Retina (tissue), 1 donor: ENCODE results near the gene MAJIN.

Experiments used
- DNase-seq: peaks from one replicate; pipeline ENCODE4 v3.0.0-alpha.2; 2016

The MAJIN gene

GRCh38 chr11:64931290-64931689 lies 40.6 kb downstream of the MAJIN start:
- no peak for DNase-seq

- DNase-seq = no peak
These were observed 41.6 kb downstream of the MAJIN start for GRCh38 chr11:64930340-64930739.

- DNase-seq = no peak
These were observed 42.3 kb downstream of the MAJIN start for GRCh38 chr11:64929625-64930024.

DNA sequence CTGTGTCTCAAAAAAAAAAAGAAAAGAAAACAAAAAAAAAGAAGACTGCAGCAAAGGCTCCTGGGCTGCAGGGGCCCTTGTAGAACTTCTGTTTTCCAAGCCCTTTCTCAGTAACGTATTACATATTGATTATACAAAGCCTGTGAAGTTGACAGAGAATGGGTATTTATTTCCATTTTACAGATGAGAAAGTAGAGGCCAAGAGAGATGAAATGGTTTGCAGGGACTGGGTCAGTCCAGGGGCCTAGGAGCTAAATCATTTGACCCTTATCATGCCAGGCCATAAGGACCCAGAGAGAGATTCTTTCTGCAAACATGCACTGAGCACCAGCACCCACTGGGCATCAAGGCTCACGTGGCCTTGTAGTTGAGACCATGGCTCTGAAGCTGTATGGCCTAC lies 43.0 kb downstream of the MAJIN start:
- no peak for DNase-seq

DNA sequence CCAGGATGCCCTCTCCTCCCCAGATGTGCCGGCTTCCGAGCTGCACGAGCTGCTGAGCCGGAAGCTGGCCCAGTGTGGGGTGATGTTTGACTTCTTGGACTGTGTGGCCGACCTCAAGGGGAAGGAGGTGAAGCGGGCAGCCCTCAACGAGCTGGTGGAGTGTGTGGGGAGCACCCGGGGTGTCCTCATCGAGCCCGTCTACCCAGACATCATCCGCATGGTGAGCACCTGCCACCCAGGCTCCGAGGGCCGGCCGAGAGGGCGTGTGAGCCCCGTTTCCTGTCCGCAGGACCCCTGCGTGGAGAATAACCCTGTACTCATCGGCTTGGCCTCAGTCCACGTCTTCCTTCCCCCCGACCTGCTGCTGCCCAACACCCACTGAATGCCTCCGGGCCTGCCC lies 45.2 kb downstream of the MAJIN start:
- no peak for DNase-seq

DNA sequence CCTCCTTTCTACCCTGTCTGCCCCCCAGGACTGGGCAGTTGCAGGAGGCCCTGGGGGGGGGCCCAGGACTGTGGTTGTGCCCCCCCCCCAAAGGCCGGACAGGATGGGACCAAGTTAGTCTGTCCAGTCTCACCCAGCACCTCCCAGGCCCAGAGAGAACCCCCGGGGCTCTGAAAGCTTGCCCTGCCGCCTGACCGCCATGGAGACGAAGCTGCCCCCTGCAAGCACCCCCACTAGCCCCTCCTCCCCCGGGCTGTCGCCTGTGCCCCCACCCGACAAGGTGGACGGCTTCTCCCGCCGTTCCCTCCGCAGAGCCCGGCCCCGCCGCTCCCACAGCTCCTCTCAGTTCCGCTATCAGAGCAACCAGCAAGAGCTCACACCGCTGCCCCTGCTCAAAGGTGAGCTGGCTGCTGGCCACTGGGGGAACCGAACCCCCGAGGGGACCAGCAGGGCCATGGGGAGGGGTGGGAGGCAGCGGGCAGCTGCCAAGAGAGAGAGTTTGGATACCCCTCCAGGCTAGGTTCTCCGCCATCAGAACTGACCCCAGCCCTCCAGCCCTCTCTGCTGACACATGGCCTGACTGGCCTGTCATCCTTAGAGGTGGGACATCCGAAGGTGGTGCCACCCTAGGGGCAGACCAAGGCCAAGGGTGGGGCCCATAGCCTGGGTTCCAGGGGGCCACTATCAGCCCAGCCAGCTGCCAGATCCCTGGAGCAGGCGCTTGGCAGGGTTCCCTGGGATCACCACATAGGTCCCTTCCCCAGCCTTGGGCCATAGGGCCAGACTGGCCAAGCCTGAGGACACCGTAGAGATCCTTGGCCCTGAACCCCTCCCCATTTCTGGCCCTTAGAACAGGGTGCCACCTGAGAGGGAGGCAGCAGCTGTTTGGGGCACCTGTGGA lies 46.1 kb downstream of the MAJIN start:
- no peak for DNase-seq

DNA sequence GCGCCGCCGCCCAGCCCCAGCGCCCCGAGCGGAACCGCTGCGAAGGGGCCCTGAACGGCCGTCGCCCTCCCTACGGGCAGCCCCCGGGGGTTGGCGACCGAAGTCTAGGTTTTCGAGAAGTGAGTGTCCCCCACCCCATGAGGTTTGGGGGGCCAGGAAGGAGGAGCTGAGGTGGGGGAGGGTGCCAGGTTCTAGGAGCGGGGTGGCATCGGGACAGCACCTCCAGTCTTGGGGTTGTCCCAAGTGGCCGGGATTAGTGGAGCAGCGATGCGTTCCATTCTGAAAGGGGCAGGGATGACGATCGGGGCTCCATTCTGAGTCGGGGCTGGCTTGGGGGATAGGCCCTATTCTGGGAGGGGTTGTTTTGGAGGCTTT lies 47.0 kb downstream of the MAJIN start:
- DNase-seq = no peak

DNA sequence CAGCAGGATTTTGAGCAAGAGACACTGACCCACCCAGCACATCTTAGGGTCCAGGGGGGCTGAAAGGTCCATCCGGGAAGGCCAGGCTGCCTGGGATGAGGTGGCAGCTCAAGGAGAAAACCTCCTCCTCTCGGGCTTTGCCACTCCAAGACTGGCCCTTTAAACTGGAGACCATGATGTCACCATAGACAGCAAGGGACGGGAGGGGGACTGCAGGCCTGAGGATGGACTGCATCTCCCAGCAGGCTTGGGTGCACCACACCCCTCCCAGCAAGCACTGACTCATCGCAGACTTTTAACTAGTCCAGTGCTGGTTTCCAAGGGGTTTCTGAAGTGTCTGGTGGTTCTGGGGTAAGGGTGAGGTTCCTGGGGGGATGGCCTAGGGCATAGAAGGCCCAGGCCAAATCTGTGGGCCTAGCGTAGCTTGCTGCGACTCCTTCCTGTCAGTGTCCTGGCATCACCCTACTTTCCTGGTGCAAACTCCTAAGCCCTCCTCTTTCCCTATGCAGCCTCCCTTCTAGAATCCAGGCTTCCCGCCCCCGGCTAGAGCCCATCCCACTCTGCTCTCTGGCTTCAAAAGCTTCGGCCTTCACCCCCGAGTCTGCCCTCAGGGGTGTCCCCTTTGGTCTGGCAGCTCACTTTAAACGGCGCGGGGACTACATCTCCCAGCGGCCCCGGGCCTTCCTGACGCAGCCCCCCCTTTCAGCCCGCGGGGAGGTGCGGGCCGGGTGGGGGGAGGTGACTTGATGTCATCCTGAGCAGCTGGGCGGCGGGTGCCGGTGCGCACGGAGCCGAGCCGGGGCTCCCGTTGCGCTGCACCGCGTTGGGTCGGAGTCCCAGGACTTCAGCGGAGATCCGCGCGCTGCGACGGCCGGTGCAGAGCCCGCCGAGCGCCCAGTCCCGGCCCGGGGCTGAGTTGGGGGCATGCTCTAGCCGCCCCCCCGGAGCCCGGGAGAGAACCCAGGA lies 47.7 kb downstream of the MAJIN start, which contains the start of gene PPP2R5B:
Gene PPP2R5B (plus strand): TSS at position 746 of the 966 bp plus-strand sequence. CDS start 1,046 bp downstream, outside the sequence.
- DNase-seq = peak; percentile 94

DNA sequence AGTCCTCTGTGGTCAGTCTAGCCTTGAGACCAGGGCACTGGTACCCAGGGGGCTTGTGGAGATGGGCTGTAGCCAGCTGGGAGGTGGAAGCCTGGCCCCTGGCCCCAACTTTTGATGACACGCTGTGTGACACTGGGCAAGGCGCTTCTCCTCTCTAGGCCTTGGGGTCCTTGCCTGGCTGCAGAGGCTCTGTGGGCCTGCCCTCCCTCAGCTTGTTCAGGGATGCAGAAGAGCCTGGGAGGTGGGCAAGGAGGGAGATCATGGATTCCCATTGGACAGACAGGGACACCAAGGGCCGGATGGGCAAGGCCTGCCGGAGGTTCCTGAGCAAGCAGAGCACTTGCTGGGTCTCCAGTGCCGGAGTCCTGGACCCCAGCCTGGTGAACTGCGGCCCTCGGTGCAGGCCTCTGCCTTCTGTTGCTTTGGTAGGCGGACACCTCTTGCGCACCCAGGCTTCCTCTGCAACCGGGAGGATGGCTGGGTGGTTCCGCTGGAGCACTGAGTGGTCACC lies 48.7 kb downstream of the MAJIN start:
- no peak for DNase-seq

DNA sequence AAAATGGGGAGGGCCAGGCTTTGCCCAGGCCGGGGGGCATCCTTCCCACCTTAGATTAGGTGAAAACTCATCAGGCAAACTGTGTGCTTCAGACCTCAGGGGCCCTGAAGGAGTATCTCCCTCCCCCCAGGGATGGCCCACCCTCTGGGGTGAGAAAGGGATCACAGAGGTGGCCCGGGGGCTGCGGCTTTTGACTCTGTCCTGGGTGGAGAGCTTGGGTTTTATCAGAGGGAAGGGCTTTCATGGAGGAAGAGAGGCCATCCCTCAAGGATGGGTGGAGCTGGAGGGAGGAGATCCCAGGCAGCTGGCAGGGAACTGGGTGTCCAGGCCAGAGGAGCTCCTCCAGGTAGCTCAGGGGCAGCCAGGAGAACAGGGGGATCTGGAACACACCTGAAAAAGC lies 50.5 kb downstream of the MAJIN start:
- no peak for DNase-seq

GRCh38 chr11:64920124-64920523 lies 51.8 kb downstream of the MAJIN start:
- no peak for DNase-seq

DNA sequence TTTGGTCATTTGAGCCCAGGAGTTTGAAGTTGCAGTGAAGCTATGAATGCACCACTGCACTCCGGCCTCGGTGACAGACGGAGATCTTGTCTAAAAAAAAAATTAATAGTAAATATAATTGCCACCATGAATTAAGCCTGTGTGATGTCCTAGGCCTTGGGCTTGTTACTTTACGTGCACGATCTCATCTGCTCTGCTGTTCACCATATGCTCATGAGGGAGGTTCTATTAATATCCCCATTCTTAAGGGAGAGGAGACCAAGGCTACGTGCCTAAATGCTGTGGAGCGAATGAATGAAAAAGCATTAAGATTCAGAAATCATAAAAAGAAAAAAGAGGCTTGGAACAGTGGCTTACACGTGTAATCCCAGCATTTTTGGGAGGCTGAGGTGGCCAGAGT lies 52.3 kb downstream of the MAJIN start:
- no peak for DNase-seq

GRCh38 chr11:64918017-64918416 lies 53.9 kb downstream of the MAJIN start:
- DNase-seq = no peak

DNA sequence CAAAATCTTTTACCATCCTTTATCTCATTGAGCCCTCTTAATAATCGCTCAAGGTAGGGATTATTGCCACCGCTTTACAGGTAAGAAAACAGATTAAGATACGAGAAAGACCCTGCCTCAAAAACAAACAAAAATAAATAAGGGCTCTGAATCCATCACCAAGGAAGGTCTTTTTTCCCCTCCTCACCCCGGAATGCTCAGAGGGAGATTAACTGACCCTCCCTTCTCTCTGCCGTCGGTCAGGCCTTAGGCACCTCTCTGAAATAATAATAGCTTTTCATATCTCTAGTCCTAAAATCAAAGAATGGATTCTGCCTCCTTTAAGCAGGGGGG lies 54.3 kb downstream of the MAJIN start:
- DNase-seq = no peak

DNA sequence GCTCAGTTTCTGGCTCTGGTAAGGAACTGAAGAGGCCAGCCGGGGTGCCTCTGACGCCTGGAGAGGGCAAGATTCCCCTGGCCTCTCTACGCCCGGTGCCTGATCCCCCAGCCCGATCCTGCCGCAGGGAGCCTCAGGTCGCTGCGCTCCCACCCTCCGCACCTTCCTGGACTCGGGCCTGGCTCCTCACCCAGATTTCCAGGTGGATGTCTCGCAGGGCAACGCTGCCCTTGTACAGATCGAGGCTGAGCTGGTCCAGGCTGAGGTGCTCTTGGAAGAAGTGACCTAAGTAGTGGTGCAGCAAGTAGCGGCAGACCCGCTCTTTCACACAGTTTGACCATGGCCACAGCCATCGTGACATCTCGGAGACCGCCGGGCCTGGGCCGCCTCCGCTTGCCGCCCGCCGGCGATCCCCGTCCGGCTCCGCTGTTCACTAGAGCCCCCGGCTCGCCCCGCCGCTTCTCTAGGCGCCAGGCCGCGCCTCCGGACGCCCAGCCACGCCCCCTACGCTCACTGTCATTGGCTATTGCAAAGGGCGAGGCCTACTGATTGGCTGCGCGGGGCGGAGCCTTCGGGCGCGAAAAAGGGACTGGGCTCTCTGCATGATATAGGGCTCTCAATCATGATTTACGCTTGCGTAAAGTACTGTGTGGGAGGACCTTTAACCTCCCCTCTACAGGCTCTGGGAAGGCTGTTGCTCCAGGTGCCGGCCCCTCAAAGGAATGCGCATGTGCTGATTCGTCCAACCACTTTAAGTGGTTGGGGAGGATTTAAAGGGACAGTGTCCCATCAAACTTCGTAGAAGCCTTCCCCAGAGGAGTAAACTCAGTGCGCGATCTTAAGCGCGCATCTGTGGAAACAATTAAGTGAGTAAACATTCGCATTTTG lies 54.9 kb downstream of the MAJIN start, which contains the start of gene ATG2A:
Gene ATG2A (minus strand): TSS at position 435 of the 888 bp plus-strand sequence. CDS start 74 bp downstream, at position 361.
- peak; percentile 96 for DNase-seq

- DNase-seq = no peak
These were observed 55.7 kb downstream of the MAJIN start for GRCh38 chr11:64916040-64916774.

GRCh38 chr11:64915376-64915887 lies 56.5 kb downstream of the MAJIN start:
- no peak for DNase-seq

DNA sequence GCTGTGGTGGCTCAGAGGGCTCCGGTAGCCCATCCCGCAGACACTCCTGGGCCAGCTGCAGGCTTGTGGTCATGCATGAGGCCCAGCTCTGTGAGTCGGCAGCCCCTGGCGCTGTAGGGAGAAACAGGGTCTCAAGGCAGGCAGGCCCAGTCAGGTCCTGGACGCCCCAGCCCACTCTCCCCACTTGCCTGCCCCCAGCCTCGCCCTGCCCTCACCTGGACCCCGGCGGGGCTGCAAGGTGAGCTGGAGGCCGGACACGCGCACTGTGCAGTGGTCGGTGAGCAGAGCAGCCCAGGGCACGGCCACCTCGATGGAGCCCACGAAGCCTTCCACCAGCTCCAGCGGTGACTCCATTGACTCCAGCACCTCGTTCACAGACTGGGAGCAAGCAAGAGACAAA lies 57.8 kb downstream of the MAJIN start:
- DNase-seq = no peak

DNA sequence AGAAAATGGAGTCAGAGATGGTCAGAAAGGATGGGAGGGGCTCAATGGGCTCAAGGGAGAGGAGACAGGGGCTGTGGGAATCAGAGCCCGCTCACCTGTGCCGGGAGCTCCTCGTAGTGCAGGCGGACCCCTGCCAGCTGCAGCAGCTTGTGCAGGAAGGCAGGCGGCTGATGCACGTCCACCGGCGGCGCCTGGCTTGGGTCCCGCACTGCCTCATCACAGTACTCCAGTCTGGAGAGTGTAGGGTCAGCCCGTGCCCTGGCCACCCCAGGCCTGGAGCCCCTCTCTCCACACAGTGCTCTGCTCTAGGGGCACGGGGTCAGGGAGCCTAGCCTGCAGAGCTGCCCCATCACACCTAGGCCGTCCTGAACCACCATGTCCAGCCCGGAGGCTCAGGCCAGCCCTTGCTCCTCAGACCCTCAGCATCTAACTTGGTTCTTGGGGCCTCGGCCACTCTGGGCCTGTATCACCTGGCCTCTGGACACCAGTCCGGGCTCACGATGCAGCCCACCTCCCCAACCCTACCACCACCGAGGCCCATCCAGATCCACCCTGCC lies 58.7 kb downstream of the MAJIN start:
- DNase-seq = no peak

DNA sequence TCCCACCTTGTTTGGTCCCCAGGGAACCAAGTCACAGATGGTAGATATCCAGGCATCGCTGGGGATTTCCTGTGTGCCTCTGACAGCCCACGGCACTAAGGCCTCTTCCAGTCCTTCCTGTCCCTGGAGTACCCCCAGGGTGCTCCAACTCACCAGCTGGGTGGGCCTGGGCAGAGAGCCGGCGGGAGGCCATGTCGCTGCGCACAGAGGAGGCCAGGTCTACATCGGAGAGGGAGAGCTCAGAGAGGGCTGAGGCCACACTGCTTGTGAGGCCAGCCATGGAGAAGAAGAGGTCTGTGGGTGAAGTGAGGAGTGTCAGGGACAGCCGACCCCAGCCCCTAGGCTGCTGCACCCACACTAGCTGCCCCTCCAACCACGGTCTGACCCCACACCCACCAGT lies 60.2 kb downstream of the MAJIN start:
- DNase-seq = no peak

- DNase-seq = no peak
These were observed 60.8 kb downstream of the MAJIN start for GRCh38 chr11:64911142-64911541.
